HepG2 (cell line): ENCODE results near the gene GABRR2. TPM values are rescaled to one million over a fixed set of nuclear protein-coding genes. Genes with fewer than 3 reads are reported as not detected.

Experiments used
- ATAC-seq: fragments of 200-7000 bp; cut with Tn5 transposase; 3 replicates; pipeline ENCODE4 v1.9.1; 2020; ENCODE audit warnings: mild to moderate bottlenecking, moderate library complexity
- BruUV-seq: library from RNA; stranded (reverse); fragments of 400-500 nt; replicated peaks from 2 replicates; lab custom pipeline; 2021; lab: Mats Ljungman, UMichigan
- CTCF ChIA-PET: fragments of 300-600 bp; formaldehyde crosslinking; extraction: SDS; loops from one replicate; lab custom pipeline; 2021; ENCODE audit warnings: low total read pairs, inconsistent platforms, low intra/inter-chr PET ratio; lab: Yijun Ruan, JAX
- POLR2A ChIA-PET: fragments of 350-600 bp; sonication (Branson Sonifier 250); formaldehyde crosslinking; loops from one replicate; lab custom pipeline; 2020; ENCODE audit warnings: antibody characterized with exemption, inconsistent platforms; lab: Yijun Ruan, JAX
- DNase-seq: peaks from one replicate; pipeline ENCODE4 v3.0.0-alpha.2; 2015; ENCODE audit warnings: low spot score
- FAIRE-seq: peaks from 3 replicates; lab custom pipeline; 2011; peaks lifted over from hg19 to GRCh38; lab: Jason Lieb, UNC
- H2AFZ ChIP-seq: one replicate; pipeline ENCODE4 v1.6.1; 2011; ENCODE audit warnings: low read length, inconsistent platforms
- H3K27ac ChIP-seq: fragments of 300-600 bp; 3 replicates; pipeline ENCODE4 v1.8.0; 2011; ENCODE audit warnings: mixed run types, mild to moderate bottlenecking, mixed read lengths, low read length, inconsistent platforms; ENCODE audit not compliant: insufficient read depth; ENCODE audit errors: extremely low read length
- H3K27me3 ChIP-seq, 2 experiments: fragments of 200-600 bp in 1 of 2; 2 replicates in 1 of 2; 3 replicates in 1 of 2; pipeline versions ENCODE4 v1.6.0 to v1.8.0; 2011; ENCODE audit warnings: low read length in 2 of 2, mild to moderate bottlenecking in 2 of 2, moderate library complexity in 2 of 2, inconsistent platforms in 1 of 2; ENCODE audit not compliant: insufficient read depth in 2 of 2, control insufficient read depth in 1 of 2
- H3K36me3 ChIP-seq, 2 experiments: fragments of 200-600 bp in 1 of 2; replicated peaks in 1 of 2; 2 replicates in 1 of 2; 3 replicates in 1 of 2; pipeline versions ENCODE4 v1.5.1 to v1.8.0; 2011; ENCODE audit warnings: low read length in 2 of 2, inconsistent platforms in 1 of 2; ENCODE audit not compliant: insufficient read depth in 2 of 2, control insufficient read depth in 1 of 2
- H3K4me1 ChIP-seq: 2 replicates; pipeline ENCODE4 v1.5.1; 2012; ENCODE audit warnings: low read length, inconsistent platforms; ENCODE audit not compliant: insufficient read depth
- H3K4me2 ChIP-seq: 2 replicates; pipeline ENCODE4 v1.6.0; 2011; ENCODE audit warnings: low read depth, low read length, inconsistent platforms
- H3K4me3 ChIP-seq, 3 experiments: fragments of 200-600 bp in 1 of 3; sonication (generic), shearing (Covaris generic) in 1 of 3; replicated peaks in 1 of 3; 2 replicates each; pipeline ENCODE4 v1.5.1; 2011 to 2016; ENCODE audit warnings: low read length in 3 of 3, inconsistent platforms in 2 of 3, low read depth in 2 of 3, mild to moderate bottlenecking in 2 of 3, control low read depth in 1 of 3, mixed read lengths in 1 of 3; ENCODE audit not compliant: insufficient read depth in 1 of 3
- H3K79me2 ChIP-seq: one replicate; pipeline ENCODE4 v1.6.1; 2011; ENCODE audit warnings: low read length, inconsistent platforms; ENCODE audit not compliant: insufficient read depth
- H3K9ac ChIP-seq: 2 replicates; pipeline ENCODE4 v1.6.0; 2011; ENCODE audit warnings: mild to moderate bottlenecking, low read depth, low read length, inconsistent platforms; ENCODE audit not compliant: insufficient read depth
- H3K9me3 ChIP-seq: 2 replicates; pipeline ENCODE4 v1.5.1; 2012; ENCODE audit warnings: mild to moderate bottlenecking, low read length
- H4K20me1 ChIP-seq: 2 replicates; pipeline ENCODE4 v1.6.0; 2011; ENCODE audit warnings: inconsistent platforms, mild to moderate bottlenecking, low read length, moderate library complexity; ENCODE audit not compliant: insufficient read depth
- ATF1 ChIP-seq: IDR thresholded peaks from 2 replicates; pipeline ENCODE4 v1.6.1; 2016; ENCODE audit warnings: mild to moderate bottlenecking, control low read depth
- FOSL2 ChIP-seq: sonication (generic); formaldehyde crosslinking; IDR thresholded peaks from 2 replicates; pipeline ENCODE4 v1.4.0; 2020; ENCODE audit warnings: missing genetic modification reagents
- LCORL ChIP-seq, 2 experiments: fragments of 450-650 bp in 1 of 2; sonication (generic) in 1 of 2; formaldehyde crosslinking in 1 of 2; IDR thresholded peaks; 2 replicates each; pipeline versions ENCODE4 v1.5.0 to v1.6.1; 2017 to 2020; ENCODE audit warnings: antibody characterized with exemption in 1 of 2, missing genetic modification reagents in 1 of 2
- NFE2 ChIP-seq: sonication (generic); formaldehyde crosslinking; IDR thresholded peaks from 2 replicates; pipeline ENCODE4 v1.4.0; 2020; ENCODE audit warnings: missing genetic modification reagents
- PCBP1 ChIP-seq: fragments of 200-400 bp; formaldehyde crosslinking; IDR thresholded peaks from 2 replicates; pipeline ENCODE4 v1.6.1; 2017; ENCODE audit warnings: mild to moderate bottlenecking, low read depth, low read length, borderline replicate concordance
- RCOR2 ChIP-seq: IDR thresholded peaks from 2 replicates; pipeline ENCODE4 v1.6.1; 2016; ENCODE audit warnings: missing biosample characterization, missing genetic modification reagents
- RNF2 ChIP-seq: fragments of 450-650 bp; conservative IDR thresholded peaks from 2 replicates; pipeline ENCODE4 v1.6.1; 2016; ENCODE audit warnings: low read depth
- SMAD3 ChIP-seq: sonication (generic); formaldehyde crosslinking; IDR thresholded peaks from 2 replicates; pipeline ENCODE4 v1.4.0; 2020; ENCODE audit warnings: missing genetic modification reagents
- ZNF180 ChIP-seq: sonication (generic); formaldehyde crosslinking; IDR thresholded peaks from 2 replicates; pipeline ENCODE4 v1.4.0; 2020; ENCODE audit warnings: low read depth, missing genetic modification reagents, borderline replicate concordance
- ZNF30 ChIP-seq: sonication (generic); formaldehyde crosslinking; IDR thresholded peaks from 2 replicates; pipeline ENCODE4 v1.5.0; 2020; ENCODE audit warnings: mild to moderate bottlenecking, missing genetic modification reagents
- ZNF510 ChIP-seq: sonication (generic); formaldehyde crosslinking; IDR thresholded peaks from 2 replicates; pipeline ENCODE4 v1.4.0; 2020; ENCODE audit warnings: low read depth, mild to moderate bottlenecking, missing genetic modification reagents
- WGBS: methylation state at CpG from one replicate; pipeline ENCODE4 v1.1.6; 2017; ENCODE audit warnings: low lambda C conversion rate; 5-methylcytosine and 5-hydroxymethylcytosine counted together
- in situ Hi-C: cut with HindIII; loops from 2 replicates; pipeline ENCODE4 v1.10.0; 2017; ENCODE audit warnings: low pct_unique_long_range_greater_than_20kb; ENCODE audit not compliant: extremely low pct_ligation_motif_present
- intact Hi-C: fragments of 100-400 bp; cut with micrococcal nuclease; formaldehyde crosslinking; loops from one replicate; pipeline ENCODE4 v1.10.0; 2022; ENCODE audit not compliant: unreplicated experiment
- polyA plus RNA-seq, 8 experiments: library from polyadenylated mRNA; depleted of rRNA in 3 of 8; stranded (reverse) in 7 of 8; unstranded in 1 of 8; fragments of >200 nt; fragmentation: Illumina TruSeq in 4 of 8; extraction: Trizol in 4 of 8; gene quantifications; 2 replicates each; pipeline versions ENCODE4 v1.2.1 to v1.2.3, GENCODE V29; 2011 to 2016; ENCODE audit warnings: low read depth in 4 of 8, missing spikeins in 1 of 8, mixed read lengths in 1 of 8; ENCODE audit not compliant: insufficient read depth in 1 of 8
- total RNA-seq, 5 experiments: library from RNA; depleted of rRNA; stranded (reverse); fragments of >200 nt; fragmentation: Illumina TruSeq; extraction: Trizol; gene quantifications; 2 replicates each; pipeline ENCODE4 v1.2.3, GENCODE V29; 2016; ENCODE audit warnings: low read depth in 1 of 5
- TF ChIP-seq, protein P1 (sequence below): sonication (generic); formaldehyde crosslinking; IDR thresholded peaks from 2 replicates; pipeline ENCODE4 v1.4.0; 2020; ENCODE audit warnings: mild to moderate bottlenecking, missing genetic modification reagents
- TF ChIP-seq, protein P2 (sequence below): sonication (generic); formaldehyde crosslinking; IDR thresholded peaks from 2 replicates; pipeline ENCODE4 v1.8.1; 2023; ENCODE audit warnings: mild to moderate bottlenecking, missing genetic modification reagents
- TF ChIP-seq, protein P3 (sequence below): sonication (generic); formaldehyde crosslinking; IDR thresholded peaks from 2 replicates; pipeline ENCODE4; 2020; ENCODE audit warnings: missing genetic modification reagents, mild to moderate bottlenecking, borderline replicate concordance
- TF ChIP-seq, protein P4 (sequence below): sonication (generic); formaldehyde crosslinking; conservative IDR thresholded peaks from 2 replicates; pipeline ENCODE4 v1.8.0; 2022; ENCODE audit warnings: low read depth, missing genetic modification reagents

GABRR2 gene
- total and polyA plus RNA-seq, 2 of the 13 experiments (the other 11 are each of a cell fraction or from before 2014, with no cell fraction given), result 0.13 TPM; not detected in 1

- ATAC-seq (no peak), FAIRE-seq (no peak), DNase-seq (no peak)
- in situ Hi-C loops, result no loop called here
- TF ChIP-seq LCORL (IDR thresholded peaks at IDR 0.05) (no peak), LCORL (CRISPR knock-in tag; IDR thresholded peaks at IDR 0.05) (no peak), PCBP1 (no peak), ZNF30 (no peak), SMAD3 (no peak), ZNF180 (no peak), RCOR2 (no peak), FOSL2 (CRISPR knock-in tag) (no peak), NFE2 (CRISPR knock-in tag) (no peak), ATF1 (CRISPR knock-in tag) (no peak), RNF2 (no peak), ZNF510 (CRISPR knock-in tag) (no peak)
- TF ChIP-seq, protein P1, sequence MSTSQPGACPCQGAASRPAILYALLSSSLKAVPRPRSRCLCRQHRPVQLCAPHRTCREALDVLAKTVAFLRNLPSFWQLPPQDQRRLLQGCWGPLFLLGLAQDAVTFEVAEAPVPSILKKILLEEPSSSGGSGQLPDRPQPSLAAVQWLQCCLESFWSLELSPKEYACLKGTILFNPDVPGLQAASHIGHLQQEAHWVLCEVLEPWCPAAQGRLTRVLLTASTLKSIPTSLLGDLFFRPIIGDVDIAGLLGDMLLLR (CRISPR knock-in tag), result no peak
- TF ChIP-seq, protein P2, sequence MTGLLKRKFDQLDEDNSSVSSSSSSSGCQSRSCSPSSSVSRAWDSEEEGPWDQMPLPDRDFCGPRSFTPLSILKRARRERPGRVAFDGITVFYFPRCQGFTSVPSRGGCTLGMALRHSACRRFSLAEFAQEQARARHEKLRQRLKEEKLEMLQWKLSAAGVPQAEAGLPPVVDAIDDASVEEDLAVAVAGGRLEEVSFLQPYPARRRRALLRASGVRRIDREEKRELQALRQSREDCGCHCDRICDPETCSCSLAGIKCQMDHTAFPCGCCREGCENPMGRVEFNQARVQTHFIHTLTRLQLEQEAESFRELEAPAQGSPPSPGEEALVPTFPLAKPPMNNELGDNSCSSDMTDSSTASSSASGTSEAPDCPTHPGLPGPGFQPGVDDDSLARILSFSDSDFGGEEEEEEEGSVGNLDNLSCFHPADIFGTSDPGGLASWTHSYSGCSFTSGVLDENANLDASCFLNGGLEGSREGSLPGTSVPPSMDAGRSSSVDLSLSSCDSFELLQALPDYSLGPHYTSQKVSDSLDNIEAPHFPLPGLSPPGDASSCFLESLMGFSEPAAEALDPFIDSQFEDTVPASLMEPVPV, result no peak
- TF ChIP-seq, protein P3, sequence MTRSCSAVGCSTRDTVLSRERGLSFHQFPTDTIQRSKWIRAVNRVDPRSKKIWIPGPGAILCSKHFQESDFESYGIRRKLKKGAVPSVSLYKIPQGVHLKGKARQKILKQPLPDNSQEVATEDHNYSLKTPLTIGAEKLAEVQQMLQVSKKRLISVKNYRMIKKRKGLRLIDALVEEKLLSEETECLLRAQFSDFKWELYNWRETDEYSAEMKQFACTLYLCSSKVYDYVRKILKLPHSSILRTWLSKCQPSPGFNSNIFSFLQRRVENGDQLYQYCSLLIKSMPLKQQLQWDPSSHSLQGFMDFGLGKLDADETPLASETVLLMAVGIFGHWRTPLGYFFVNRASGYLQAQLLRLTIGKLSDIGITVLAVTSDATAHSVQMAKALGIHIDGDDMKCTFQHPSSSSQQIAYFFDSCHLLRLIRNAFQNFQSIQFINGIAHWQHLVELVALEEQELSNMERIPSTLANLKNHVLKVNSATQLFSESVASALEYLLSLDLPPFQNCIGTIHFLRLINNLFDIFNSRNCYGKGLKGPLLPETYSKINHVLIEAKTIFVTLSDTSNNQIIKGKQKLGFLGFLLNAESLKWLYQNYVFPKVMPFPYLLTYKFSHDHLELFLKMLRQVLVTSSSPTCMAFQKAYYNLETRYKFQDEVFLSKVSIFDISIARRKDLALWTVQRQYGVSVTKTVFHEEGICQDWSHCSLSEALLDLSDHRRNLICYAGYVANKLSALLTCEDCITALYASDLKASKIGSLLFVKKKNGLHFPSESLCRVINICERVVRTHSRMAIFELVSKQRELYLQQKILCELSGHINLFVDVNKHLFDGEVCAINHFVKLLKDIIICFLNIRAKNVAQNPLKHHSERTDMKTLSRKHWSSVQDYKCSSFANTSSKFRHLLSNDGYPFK, result no peak
- TF ChIP-seq, protein P4, sequence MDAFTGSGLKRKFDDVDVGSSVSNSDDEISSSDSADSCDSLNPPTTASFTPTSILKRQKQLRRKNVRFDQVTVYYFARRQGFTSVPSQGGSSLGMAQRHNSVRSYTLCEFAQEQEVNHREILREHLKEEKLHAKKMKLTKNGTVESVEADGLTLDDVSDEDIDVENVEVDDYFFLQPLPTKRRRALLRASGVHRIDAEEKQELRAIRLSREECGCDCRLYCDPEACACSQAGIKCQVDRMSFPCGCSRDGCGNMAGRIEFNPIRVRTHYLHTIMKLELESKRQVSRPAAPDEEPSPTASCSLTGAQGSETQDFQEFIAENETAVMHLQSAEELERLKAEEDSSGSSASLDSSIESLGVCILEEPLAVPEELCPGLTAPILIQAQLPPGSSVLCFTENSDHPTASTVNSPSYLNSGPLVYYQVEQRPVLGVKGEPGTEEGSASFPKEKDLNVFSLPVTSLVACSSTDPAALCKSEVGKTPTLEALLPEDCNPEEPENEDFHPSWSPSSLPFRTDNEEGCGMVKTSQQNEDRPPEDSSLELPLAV (CRISPR knock-in tag), result no peak
- no peak overlapping the region for H3K4me3 ChIP-seq
- intact Hi-C loops, result no loop called here
- CTCF ChIA-PET, result no interaction called here
- H3K9ac ChIP-seq, result no peak overlapping the region
- 0 out of 5 replicates have a peak, but pooled peaks cover 0 to 5% of the 10 kb centered on the region in 2 experiments for H3K27me3 ChIP-seq
- no peaks in the 10 kb centered on the region for H3K79me2 ChIP-seq
- H3K36me3 ChIP-seq, result no peaks in the 10 kb centered on the region
- POLR2A ChIA-PET, result no interaction called here
- H3K9me3 ChIP-seq, result no peaks in the 10 kb centered on the region
- H3K27ac ChIP-seq, result no peak overlapping the region
- H2AFZ ChIP-seq, result no peak overlapping the region
- no peaks in the 10 kb centered on the region for H4K20me1 ChIP-seq
- 0 out of 2 replicates have a peak, but pooled peaks cover 10% of the 10 kb centered on the region for H3K4me1 ChIP-seq
- no peak overlapping the region for H3K4me2 ChIP-seq
- BruUV-seq, result no TSS peak
- WGBS, result 26% methylated on average over 3 of the region's 3 CpGs
Observed at GRCh38 chr6:89258912-89259311, 56.2 kb downstream of the GABRR2 start.
